GM19438 (cell line): ENCODE results near the gene NEBL.

Experiments
- ATAC-seq: cut with Tn5 transposase; IDR thresholded peaks from one replicate; pipeline ENCODE4 v1.9.1; 2021; ENCODE audit warnings: low read depth; ENCODE audit not compliant: unreplicated experiment

The NEBL gene

GRCh38 chr10:20809631-20810030, 87.5 kb downstream of the NEBL start:
- no peak for ATAC-seq

GRCh38 chr10:20806487-20806886, 90.6 kb downstream of the NEBL start:
- no peak for ATAC-seq

- no peak for ATAC-seq
Observed at GRCh38 chr10:20797290-20797689, 99.8 kb downstream of the NEBL start.

GRCh38 chr10:20795391-20795790, 101.7 kb downstream of the NEBL start:
- no peak for ATAC-seq

GRCh38 chr10:20785174-20785573, 111.9 kb downstream of the NEBL start:
- ATAC-seq = no peak

GRCh38 chr10:20778008-20778757, 118.9 kb downstream of the NEBL start:
- ATAC-seq = no peak

- ATAC-seq = no peak
Observed at GRCh38 chr10:20776384-20777118, 120.6 kb downstream of the NEBL start.

GRCh38 chr10:20771051-20771450, 126.1 kb downstream of the NEBL start:
- ATAC-seq = no peak

- no peak for ATAC-seq
Observed at GRCh38 chr10:20769481-20769880, 127.6 kb downstream of the NEBL start.

GRCh38 chr10:20768843-20769242, 128.3 kb downstream of the NEBL start:
- ATAC-seq = no peak

- ATAC-seq = no peak
Observed at GRCh38 chr10:20767028-20767427, 130.1 kb downstream of the NEBL start.

GRCh38 chr10:20765066-20765465, 132.0 kb downstream of the NEBL start:
- ATAC-seq = no peak

- ATAC-seq = no peak
Observed at GRCh38 chr10:20760460-20760859, 136.7 kb downstream of the NEBL start.

GRCh38 chr10:20748551-20748950, 148.6 kb downstream of the NEBL start:
- ATAC-seq = no peak

GRCh38 chr10:20747782-20748181, 149.3 kb downstream of the NEBL start:
- ATAC-seq = no peak

GRCh38 chr10:20746856-20747255, 150.3 kb downstream of the NEBL start:
- no peak for ATAC-seq

- no peak for ATAC-seq
Observed at GRCh38 chr10:20745556-20746375, 151.3 kb downstream of the NEBL start.

- ATAC-seq = no peak
Observed at GRCh38 chr10:20744821-20745220, 152.3 kb downstream of the NEBL start.

- no peak for ATAC-seq
Observed at GRCh38 chr10:20743942-20744341, 153.2 kb downstream of the NEBL start.

GRCh38 chr10:20742737-20743541, 154.2 kb downstream of the NEBL start:
- no peak for ATAC-seq
